H1 (cell line): ENCODE data around the gene KCNA10. TPM values are rescaled to one million over a fixed set of nuclear protein-coding genes. Genes with fewer than 3 reads are reported as not detected.

Experiments used
- CTCF ChIA-PET: fragments of 300-600 bp; sonication (Branson Sonifier 250); formaldehyde crosslinking; loops from one replicate; lab custom pipeline; 2021; ENCODE audit not compliant: partially characterized antibody; lab: Charles Lee
- POLR2A ChIA-PET: fragments of 300-600 bp; sonication (Branson Sonifier 250); formaldehyde crosslinking; loops from one replicate; lab custom pipeline; 2021; ENCODE audit warnings: inconsistent platforms; ENCODE audit not compliant: partially characterized antibody; lab: Charles Lee
- DNase-seq, 2 experiments: peaks; one replicate each; pipeline versions ENCODE4 v3.0.0 to v3.0.0-alpha.2; 2010 to 2022; ENCODE audit warnings: low spot score in 2 of 2, low read depth in 1 of 2, mixed read lengths in 1 of 2
- FAIRE-seq: peaks from 2 replicates; lab custom pipeline; 2011; peaks lifted over from hg19 to GRCh38; lab: Jason Lieb, UNC
- H2AFZ ChIP-seq: 2 replicates; pipeline ENCODE4 v1.8.1; 2012; ENCODE audit warnings: low read length, inconsistent platforms
- H2AK5ac ChIP-seq: 2 replicates; pipeline ENCODE4 v1.6.1; 2013; ENCODE audit warnings: low read depth, low read length
- H2BK120ac ChIP-seq: replicated peaks from 2 replicates; pipeline ENCODE3; 2013; ENCODE audit warnings: low read depth, low read length, inconsistent platforms
- H2BK12ac ChIP-seq: 2 replicates; pipeline ENCODE4 v1.6.1; 2013; ENCODE audit warnings: low read depth, low read length
- H2BK15ac ChIP-seq: 2 replicates; pipeline ENCODE4 v1.6.1; 2013; ENCODE audit warnings: low read length
- H2BK20ac ChIP-seq: 2 replicates; pipeline ENCODE4 v1.6.1; 2013; ENCODE audit warnings: low read length
- H2BK5ac ChIP-seq: 2 replicates; pipeline ENCODE4 v1.6.1; 2013; ENCODE audit warnings: low read depth, low read length
- H3K14ac ChIP-seq: 2 replicates; pipeline ENCODE4 v1.6.1; 2013; ENCODE audit warnings: inconsistent platforms; ENCODE audit not compliant: insufficient read length
- H3K18ac ChIP-seq: 2 replicates; pipeline ENCODE4 v1.6.1; 2013; ENCODE audit warnings: low read length; ENCODE audit errors: extremely low read depth
- H3K23ac ChIP-seq: 2 replicates; pipeline ENCODE4 v1.6.1; 2013; ENCODE audit warnings: inconsistent platforms; ENCODE audit not compliant: insufficient read length
- H3K23me2 ChIP-seq: 2 replicates; pipeline ENCODE4 v1.6.1; 2013; ENCODE audit warnings: low read depth, low read length
- H3K27ac ChIP-seq: 2 replicates; pipeline ENCODE4 v1.6.1; 2011; ENCODE audit warnings: low read depth, low read length, inconsistent platforms
- H3K27me3 ChIP-seq, 4 experiments: replicated peaks in 1 of 4; 1 replicate in 1 of 4; 2 replicates in 3 of 4; pipeline versions ENCODE4 v1.6.1 to v1.8.1; 2011 to 2013; ENCODE audit warnings: low read length in 3 of 4, mild to moderate bottlenecking in 3 of 4, inconsistent platforms in 2 of 4, mixed read lengths in 2 of 4, moderate library complexity in 1 of 4; ENCODE audit not compliant: control insufficient read depth in 3 of 4, insufficient read depth in 3 of 4; ENCODE audit errors: extremely low read depth in 1 of 4
- H3K36me3 ChIP-seq, 4 experiments: 2 replicates each; pipeline versions ENCODE4 v1.6.1 to v1.8.1; 2011 to 2013; ENCODE audit warnings: mild to moderate bottlenecking in 4 of 4, low read length in 3 of 4, moderate library complexity in 2 of 4, control low read depth in 1 of 4, inconsistent platforms in 1 of 4; ENCODE audit not compliant: insufficient read depth in 4 of 4, control insufficient read depth in 2 of 4
- H3K4ac ChIP-seq: replicated peaks from 2 replicates; pipeline ENCODE3; 2013; ENCODE audit warnings: low read length, low read depth, mixed read lengths, inconsistent platforms; ENCODE audit not compliant: insufficient read length
- H3K4me1 ChIP-seq, 4 experiments: replicated peaks in 1 of 4; 1 replicate in 1 of 4; 2 replicates in 3 of 4; pipeline versions ENCODE4 v1.6.1 to v1.8.1; 2011 to 2013; ENCODE audit warnings: low read length in 3 of 4, inconsistent platforms in 2 of 4, mixed read lengths in 1 of 4; ENCODE audit not compliant: insufficient read depth in 4 of 4, control insufficient read depth in 3 of 4
- H3K4me2 ChIP-seq, 2 experiments: 2 replicates each; pipeline versions ENCODE4 v1.6.1 to v1.8.1; 2011 to 2013; ENCODE audit warnings: low read depth in 2 of 2, low read length in 2 of 2, control low read depth in 1 of 2, inconsistent platforms in 1 of 2, mild to moderate bottlenecking in 1 of 2; ENCODE audit not compliant: insufficient read depth in 1 of 2
- H3K4me3 ChIP-seq, 4 experiments: fragments of 200-600, 300-600 bp in 1 of 4; sonication (generic), shearing (Covaris generic), sonication (Bioruptor Twin) in 1 of 4; 2 replicates each; pipeline versions ENCODE4 v1.5.1 to v1.8.1; 2011 to 2016; ENCODE audit warnings: low read length in 4 of 4, low read depth in 3 of 4, control low read depth in 2 of 4, inconsistent platforms in 2 of 4, mild to moderate bottlenecking in 2 of 4, mixed read lengths in 1 of 4, moderate library complexity in 1 of 4; ENCODE audit not compliant: insufficient read depth in 2 of 4; ENCODE audit errors: extremely low read depth in 1 of 4
- H3K56ac ChIP-seq: replicated peaks from 2 replicates; pipeline ENCODE3; 2013; ENCODE audit warnings: low read depth, mild to moderate bottlenecking, mixed read lengths, low read length, inconsistent platforms; ENCODE audit not compliant: insufficient read length
- H3K79me1 ChIP-seq: 2 replicates; pipeline ENCODE4 v1.6.1; 2013; ENCODE audit warnings: low read depth, low read length, control low read depth
- H3K79me2 ChIP-seq, 2 experiments: 2 replicates each; pipeline versions ENCODE4 v1.6.1 to v1.8.1; 2012 to 2013; ENCODE audit warnings: low read length in 2 of 2, mild to moderate bottlenecking in 2 of 2, inconsistent platforms in 1 of 2; ENCODE audit not compliant: insufficient read depth in 2 of 2, control insufficient read depth in 1 of 2
- H3K9ac ChIP-seq, 4 experiments: replicated peaks in 1 of 4; 1 replicate in 1 of 4; 2 replicates in 3 of 4; pipeline versions ENCODE4 v1.6.1 to v1.8.1; 2011 to 2013; ENCODE audit warnings: low read depth in 3 of 4, low read length in 3 of 4, control low read depth in 2 of 4, mild to moderate bottlenecking in 2 of 4, moderate library complexity in 2 of 4, inconsistent platforms in 1 of 4; ENCODE audit errors: extremely low read depth in 1 of 4
- H3K9me3 ChIP-seq, 2 experiments: 2 replicates each; pipeline versions ENCODE4 v1.6.1 to v1.8.1; 2012 to 2013; ENCODE audit warnings: mild to moderate bottlenecking in 2 of 2, moderate library complexity in 2 of 2, control low read depth in 1 of 2, inconsistent platforms in 1 of 2, low read depth in 1 of 2, low read length in 1 of 2, mixed read lengths in 1 of 2; ENCODE audit not compliant: insufficient read depth in 2 of 2
- H4K20me1 ChIP-seq, 2 experiments: replicated peaks in 1 of 2; 2 replicates each; pipeline versions ENCODE3 to v1.8.1; 2011 to 2013; ENCODE audit warnings: inconsistent platforms in 2 of 2, low read length in 2 of 2, mild to moderate bottlenecking in 1 of 2; ENCODE audit not compliant: insufficient read depth in 2 of 2, control insufficient read depth in 1 of 2
- H4K5ac ChIP-seq: 2 replicates; pipeline ENCODE4 v1.6.1; 2013; ENCODE audit warnings: low read length, low read depth, mixed read lengths, inconsistent platforms; ENCODE audit not compliant: insufficient read length
- H4K8ac ChIP-seq: 2 replicates; pipeline ENCODE4 v1.8.0; 2013; ENCODE audit warnings: mild to moderate bottlenecking, moderate library complexity, low read length, inconsistent platforms; ENCODE audit not compliant: insufficient read depth; ENCODE audit errors: extremely low read depth
- H4K91ac ChIP-seq: replicated peaks from 2 replicates; pipeline ENCODE3; 2013; ENCODE audit warnings: low read length, mixed read lengths, inconsistent platforms; ENCODE audit not compliant: insufficient read length
- CHD1 ChIP-seq: IDR thresholded peaks from 2 replicates; pipeline ENCODE4 v1.6.1; 2012; ENCODE audit warnings: low read depth, low read length, improper control_type of control experiment
- CREB1 ChIP-seq: IDR thresholded peaks from 2 replicates; pipeline ENCODE4 v1.6.1; 2012; ENCODE audit warnings: inconsistent platforms
- HDAC2 ChIP-seq, 2 experiments: fragments of 300-600 bp in 1 of 2; sonication (generic) in 1 of 2; IDR thresholded peaks; 2 replicates each; pipeline ENCODE4 v1.6.1; 2011 to 2012; ENCODE audit warnings: low read depth in 2 of 2, low read length in 2 of 2, mild to moderate bottlenecking in 2 of 2, moderate library complexity in 2 of 2, borderline replicate concordance in 1 of 2, inconsistent platforms in 1 of 2
- HDAC6 ChIP-seq: IDR thresholded peaks from one replicate; pipeline ENCODE4 v1.7.1; 2012; ENCODE audit warnings: low read depth, mild to moderate bottlenecking, inconsistent platforms, low read length, moderate library complexity
- KDM4A ChIP-seq: IDR thresholded peaks from one replicate; pipeline ENCODE4 v1.7.1; 2012; ENCODE audit warnings: low read depth, mild to moderate bottlenecking, moderate library complexity, low read length, inconsistent platforms; ENCODE audit not compliant: severe bottlenecking
- PHF8 ChIP-seq: fragments of 200-600 bp; sonication (generic); conservative IDR thresholded peaks from 2 replicates; pipeline ENCODE4 v1.7.1; 2012; ENCODE audit warnings: low read depth, mild to moderate bottlenecking, inconsistent platforms, low read length, moderate library complexity
- POLR2A ChIP-seq, 2 experiments: IDR thresholded peaks; 1 replicate in 1 of 2; 2 replicates in 1 of 2; pipeline ENCODE4 v1.6.1; 2011; ENCODE audit warnings: low read depth in 2 of 2, low read length in 2 of 2, mild to moderate bottlenecking in 2 of 2; ENCODE audit errors: control extremely low read depth in 1 of 2
- POLR2AphosphoS5 ChIP-seq: IDR thresholded peaks from 2 replicates; pipeline ENCODE4 v1.6.1; 2011; ENCODE audit warnings: low read depth, low read length
- POU5F1 ChIP-seq: IDR thresholded peaks from 2 replicates; pipeline ENCODE4 v1.6.1; 2011; ENCODE audit warnings: low read depth, mild to moderate bottlenecking, low read length, moderate library complexity
- RNF2 ChIP-seq: fragments of 200-900, 300-1000 bp; sonication (generic); IDR thresholded peaks from 2 replicates; pipeline ENCODE4 v1.7.1; 2016; ENCODE audit warnings: borderline replicate concordance, low read depth, mild to moderate bottlenecking, antibody characterized with exemption, low read length; ENCODE audit not compliant: poor library complexity, severe bottlenecking; ENCODE audit errors: missing control alignments
- RXRA ChIP-seq: IDR thresholded peaks from 2 replicates; pipeline ENCODE4 v1.6.1; 2011; ENCODE audit warnings: low read depth, mild to moderate bottlenecking, low read length, moderate library complexity; ENCODE audit not compliant: insufficient read depth
- TCF12 ChIP-seq: IDR thresholded peaks from 2 replicates; pipeline ENCODE4 v1.6.1; 2011; ENCODE audit warnings: low read depth, mild to moderate bottlenecking, low read length
- ZNF274 ChIP-seq: IDR thresholded peaks from 2 replicates; pipeline ENCODE4 v1.7.0; 2012; ENCODE audit warnings: low read length, borderline replicate concordance; ENCODE audit errors: extremely low read depth
- WGBS, 2 experiments: shearing (Covaris generic) in 1 of 2; methylation state at CpG; one replicate each; pipeline versions ENCODE4 v1.1.6 to v1.1.7; 2013 to 2015; ENCODE audit warnings: low lambda C conversion rate in 2 of 2, mixed read lengths in 2 of 2, inconsistent platforms in 1 of 2, low coverage in 1 of 2, missing lambda C conversion rate in 1 of 2; ENCODE audit not compliant: insufficient replicate concordance in 2 of 2, insufficient coverage in 1 of 2, insufficient read length in 1 of 2; ENCODE audit errors: extremely low coverage in 1 of 2, missing lambda C conversion rate in 1 of 2; 5-methylcytosine and 5-hydroxymethylcytosine counted together
- polyA plus RNA-seq, 7 experiments: library from polyadenylated mRNA; depleted of rRNA in 3 of 7; stranded (reverse) in 5 of 7; unstranded in 2 of 7; fragments of >200 nt in 5 of 7; fragments of 200-250 nt in 2 of 7; gene quantifications; 1 replicate in 5 of 7; 2 replicates in 1 of 7; 4 replicates in 1 of 7; pipeline versions ENCODE4 v1.2.1 to v1.2.3, GENCODE V29; 2011 to 2013; ENCODE audit warnings: missing spikeins in 2 of 7, mixed read lengths in 2 of 7
- total RNA-seq: library from RNA; stranded (reverse); fragmentation: NEBNext Ultra II Directional; extraction: Animal tissue kit (Norgen Biotek cat#: 25700); gene quantifications from 2 replicates; pipeline ENCODE4 v1.2.1, GENCODE V29; 2021
- TF ChIP-seq, protein P1 (sequence below): IDR thresholded peaks from 2 replicates; pipeline ENCODE4 v1.6.1; 2011; ENCODE audit warnings: low read length, improper control_type of control experiment

The KCNA10 gene
- total and polyA plus RNA-seq, 2 of the 8 experiments (the other 6 are each of a cell fraction or from before 2014, with no cell fraction given): not detected

DNA sequence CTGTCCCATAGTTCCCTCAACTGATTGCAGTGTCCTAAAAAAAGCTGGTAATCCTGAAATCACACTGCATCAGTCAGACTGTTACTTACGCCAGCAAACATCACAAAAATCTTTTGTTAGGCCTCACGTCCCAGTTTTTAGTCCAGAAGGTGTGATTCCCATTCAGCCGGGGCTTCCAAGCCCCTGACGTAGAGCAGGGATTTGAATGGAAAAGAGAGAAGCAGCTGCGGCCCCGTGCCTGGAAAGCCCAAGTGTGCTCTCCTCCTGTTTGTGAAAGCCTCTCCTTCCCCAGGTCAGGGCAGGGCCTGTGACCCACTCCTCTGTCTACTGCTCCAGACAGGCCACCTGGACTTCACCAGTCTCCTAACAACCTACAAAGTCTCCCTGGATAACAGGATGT, 20.7 kb downstream of the KCNA10 start:
- H3K4me3 ChIP-seq: no peak overlapping the region
- no peak overlapping the region for H2BK15ac ChIP-seq
- H3K27me3 ChIP-seq: no peaks in the 10 kb centered on the region; a peak in 1 of 7 replicates
- peaks cover 6 to 11% (median 8%) of the 10 kb centered on the region in 4 experiments; a peak in 6 of 7 replicates for H3K4me1 ChIP-seq
- no peak overlapping the region for H2BK20ac ChIP-seq
- no peaks in the 10 kb centered on the region for H3K9me3 ChIP-seq
- H4K91ac ChIP-seq: no peak overlapping the region
- no peak for FAIRE-seq
- H2AK5ac ChIP-seq: no peak overlapping the region
- no peak overlapping the region for H3K14ac ChIP-seq
- no peak overlapping the region for H4K8ac ChIP-seq
- CTCF ChIA-PET: interaction anchor here (0.9 to 7.4 kb wide), 15 partner anchors 10 to 410 kb away, joined by 3 to 243 read pairs (median 19); partner anchors contain the start of genes KCNC4 and LAMTOR5
- no peak overlapping the region for H3K4me2 ChIP-seq
- H3K4ac ChIP-seq: no peak overlapping the region
- H3K56ac ChIP-seq: no peak overlapping the region
- no peak overlapping the region for H3K23ac ChIP-seq
- H3K18ac ChIP-seq: no peak overlapping the region
- H3K79me2 ChIP-seq: no peaks in the 10 kb centered on the region
- H2BK120ac ChIP-seq: no peak overlapping the region
- H3K36me3 ChIP-seq: no peaks in the 10 kb centered on the region
- H3K23me2 ChIP-seq: no peaks in the 10 kb centered on the region
- no peaks in the 10 kb centered on the region for H4K20me1 ChIP-seq
- H3K27ac ChIP-seq: no peak overlapping the region
- no peak overlapping the region for H4K5ac ChIP-seq
- H3K79me1 ChIP-seq: no peaks in the 10 kb centered on the region
- POLR2A ChIA-PET: no interaction called here
- H2BK12ac ChIP-seq: no peak overlapping the region
- no peak overlapping the region for H2BK5ac ChIP-seq
- no peak for DNase-seq
- no peak overlapping the region for H2AFZ ChIP-seq
- WGBS, 2 experiments: 89% methylated on average over 6 of the region's 6 CpGs; no CpG with 5 or more reads in 1 of the 2 experiments
- H3K9ac ChIP-seq: no peak overlapping the region
- TF ChIP-seq ZNF274 (no peak), RNF2 (no peak), POLR2A (IDR thresholded peaks at IDR 0.05; ENCODE audit: control extremely low read depth in 1 of 2, low read depth in 2 of 2, low read length in 2 of 2) (no peak), RXRA (no peak), POLR2AphosphoS5 (no peak), KDM4A (no peak), CHD1 (no peak), CREB1 (no peak), POU5F1 (no peak), HDAC6 (no peak), TCF12 (no peak), PHF8 (no peak), HDAC2 (IDR thresholded peaks at IDR 0.05; ENCODE audit: borderline replicate concordance in 1 of 2, low read depth in 2 of 2, low read length in 2 of 2) (no peak)
- TF ChIP-seq, protein P1, sequence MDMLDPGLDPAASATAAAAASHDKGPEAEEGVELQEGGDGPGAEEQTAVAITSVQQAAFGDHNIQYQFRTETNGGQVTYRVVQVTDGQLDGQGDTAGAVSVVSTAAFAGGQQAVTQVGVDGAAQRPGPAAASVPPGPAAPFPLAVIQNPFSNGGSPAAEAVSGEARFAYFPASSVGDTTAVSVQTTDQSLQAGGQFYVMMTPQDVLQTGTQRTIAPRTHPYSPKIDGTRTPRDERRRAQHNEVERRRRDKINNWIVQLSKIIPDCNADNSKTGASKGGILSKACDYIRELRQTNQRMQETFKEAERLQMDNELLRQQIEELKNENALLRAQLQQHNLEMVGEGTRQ: no peak
